ENCODE measurements around the gene HNRNPU.

The HNRNPU gene

GRCh38 chr1:244839656-244840055 lies 24.7 kb downstream of the HNRNPU start:
- Histone ChIP-seq H3K36me3 (peaks cover 54% of the 10 kb centered on the region), H3K4me1 (no peaks in the 10 kb centered on the region; the same call in 1 of the 2 replicates), H3K9me3 (no peaks in the 10 kb centered on the region), H3K27me3 (no peaks in the 10 kb centered on the region), H3K4me3 (ENCODE audit: low read depth, low read length) (no peak overlapping the region)
- no peak for TF ChIP-seq CTCF (IDR thresholded peaks at IDR 0.05; ENCODE audit: low read depth, low read length)
- no peak for DNase-seq

GRCh38 chr1:244837597-244838258 lies 26.6 kb downstream of the HNRNPU start:
- no peaks in the 10 kb centered on the region for H3K9me3 ChIP-seq
- DNase-seq, result no peak
- H3K4me3 ChIP-seq (ENCODE audit: low read depth, low read length), result no peak overlapping the region
- H3K4me1 ChIP-seq, result no peaks in the 10 kb centered on the region; the same call in 1 of the 2 replicates
- H3K36me3 ChIP-seq, result peaks cover 35% of the 10 kb centered on the region
- TF ChIP-seq CTCF (IDR thresholded peaks at IDR 0.05; ENCODE audit: low read depth, low read length), result no peak
- H3K27me3 ChIP-seq, result no peaks in the 10 kb centered on the region

GRCh38 chr1:244836584-244836983 lies 27.8 kb downstream of the HNRNPU start:
- Histone ChIP-seq H3K36me3 (peaks cover 24% of the 10 kb centered on the region), H3K9me3 (no peaks in the 10 kb centered on the region), H3K4me1 (no peaks in the 10 kb centered on the region; the same call in 1 of the 2 replicates), H3K27me3 (no peaks in the 10 kb centered on the region), H3K4me3 (ENCODE audit: low read depth, low read length) (peak overlapping the region; percentile 97)
- DNase-seq, result no peak
- no peak for TF ChIP-seq CTCF (IDR thresholded peaks at IDR 0.05; ENCODE audit: low read depth, low read length)

- no peak for TF ChIP-seq CTCF (IDR thresholded peaks at IDR 0.05; ENCODE audit: low read depth, low read length)
- H3K9me3 ChIP-seq, result no peaks in the 10 kb centered on the region
- H3K4me3 ChIP-seq (ENCODE audit: low read depth, low read length), result peak overlapping the region; percentile 97
- H3K36me3 ChIP-seq, result peaks cover 19% of the 10 kb centered on the region
- DNase-seq, result no peak
- H3K27me3 ChIP-seq, result no peaks in the 10 kb centered on the region
- no peaks in the 10 kb centered on the region; the same call in 1 of the 2 replicates for H3K4me1 ChIP-seq
These were observed 28.2 kb downstream of the HNRNPU start for GRCh38 chr1:244836135-244836521.

GRCh38 chr1:244835276-244836134 lies 28.8 kb downstream of the HNRNPU start, which contains the start of gene COX20:
TSS of gene COX20 (plus strand) at chr1:244835658. CDS start at chr1:244835715, 57 bp downstream.
- peak within 1 kb of the TSS; percentile 97 for H3K4me3 ChIP-seq (ENCODE audit: low read depth, low read length)
- H3K27me3 ChIP-seq, result no peaks in the 10 kb centered on the region
- DNase-seq, result no peak
- no peaks in the 10 kb centered on the region; the same call in 1 of the 2 replicates for H3K4me1 ChIP-seq
- no peaks in the 10 kb centered on the region for H3K9me3 ChIP-seq
- TF ChIP-seq CTCF (IDR thresholded peaks at IDR 0.05; ENCODE audit: low read depth, low read length), result no peak
- peaks cover 13% of the 10 kb centered on the region for H3K36me3 ChIP-seq
